HCEC 1CT (cell line): Measurements from ENCODE around the gene OBSCN.

Source experiments
- DNase-seq: peaks from one replicate; pipeline ENCODE4 v3.0.0-alpha.2; 2017

The OBSCN gene

GRCh38 chr1:228410671-228411070, 202.8 kb downstream of the OBSCN start:
- no peak for DNase-seq

- DNase-seq: no peak
Measured at GRCh38 chr1:228411121-228411520, 203.3 kb downstream of the OBSCN start.

- DNase-seq: no peak
Measured at GRCh38 chr1:228411548-228412430, 203.9 kb downstream of the OBSCN start.

- DNase-seq: no peak
Measured at GRCh38 chr1:228413241-228414010, 205.6 kb downstream of the OBSCN start.

- DNase-seq: no peak
Measured at GRCh38 chr1:228414511-228415211, 206.8 kb downstream of the OBSCN start.

GRCh38 chr1:228415221-228415620, 207.4 kb downstream of the OBSCN start:
- no peak for DNase-seq

GRCh38 chr1:228415853-228416216, 208.0 kb downstream of the OBSCN start:
- no peak for DNase-seq

- DNase-seq: no peak
Measured at GRCh38 chr1:228416217-228416933, 208.5 kb downstream of the OBSCN start, which contains the start of gene TRIM17. Gene TRIM17, minus strand, starts transcription at chr1:228416861. Its CDS starts 1,789 bp downstream, at chr1:228415072.

GRCh38 chr1:228417061-228417460, 209.2 kb downstream of the OBSCN start:
- DNase-seq: no peak

- no peak for DNase-seq
Measured at GRCh38 chr1:228417483-228418203, 209.8 kb downstream of the OBSCN start.

- DNase-seq: peak; percentile 19
Measured at GRCh38 chr1:228420968-228421826, 213.4 kb downstream of the OBSCN start.

GRCh38 chr1:228423404-228424053, 215.7 kb downstream of the OBSCN start:
- no peak for DNase-seq

GRCh38 chr1:228424685-228425660, 217.1 kb downstream of the OBSCN start:
- DNase-seq: no peak

GRCh38 chr1:228426518-228427175, 218.8 kb downstream of the OBSCN start:
- DNase-seq: no peak

GRCh38 chr1:228428412-228428811, 220.6 kb downstream of the OBSCN start:
- no peak for DNase-seq
